ENCODE measurements around the gene LSM6.

- no peak for TF ChIP-seq CTCF (IDR thresholded peaks at IDR 0.05; ENCODE audit: low read length)
- no peak for TF ChIP-seq EZH2phosphoT487 (IDR thresholded peaks at IDR 0.05; ENCODE audit: low read length)
- TF ChIP-seq EZH2 (optimal IDR thresholded peaks at IDR 0.05; ENCODE audit: low read depth, low read length), result no peak
Observed at GRCh38 chr4:146237092-146237491, 61.6 kb downstream of the LSM6 start.
